Uterus (tissue), 2 donors: ENCODE data around the gene DNASE1L2.

Experiments used
- POLR2A ChIP-seq, 2 donors: fragments of 450-650 bp; IDR thresholded peaks; one replicate each; pipeline ENCODE4 v1.6.1; 2016; ENCODE audit warnings: antibody characterized with exemption in 2 of 2, mild to moderate bottlenecking in 1 of 2, moderate library complexity in 1 of 2
- TF ChIP-seq, protein P1 (sequence below), 4 experiments: fragments of 200-600 bp in 2 of 4; fragments of 450-650 bp in 2 of 4; sonication (generic) in 2 of 4; IDR thresholded peaks; one replicate each; pipeline ENCODE4 v1.5.1; 2016 to 2019; ENCODE audit warnings: antibody characterized with exemption in 4 of 4, mild to moderate bottlenecking in 2 of 4, moderate library complexity in 1 of 4

DNA sequence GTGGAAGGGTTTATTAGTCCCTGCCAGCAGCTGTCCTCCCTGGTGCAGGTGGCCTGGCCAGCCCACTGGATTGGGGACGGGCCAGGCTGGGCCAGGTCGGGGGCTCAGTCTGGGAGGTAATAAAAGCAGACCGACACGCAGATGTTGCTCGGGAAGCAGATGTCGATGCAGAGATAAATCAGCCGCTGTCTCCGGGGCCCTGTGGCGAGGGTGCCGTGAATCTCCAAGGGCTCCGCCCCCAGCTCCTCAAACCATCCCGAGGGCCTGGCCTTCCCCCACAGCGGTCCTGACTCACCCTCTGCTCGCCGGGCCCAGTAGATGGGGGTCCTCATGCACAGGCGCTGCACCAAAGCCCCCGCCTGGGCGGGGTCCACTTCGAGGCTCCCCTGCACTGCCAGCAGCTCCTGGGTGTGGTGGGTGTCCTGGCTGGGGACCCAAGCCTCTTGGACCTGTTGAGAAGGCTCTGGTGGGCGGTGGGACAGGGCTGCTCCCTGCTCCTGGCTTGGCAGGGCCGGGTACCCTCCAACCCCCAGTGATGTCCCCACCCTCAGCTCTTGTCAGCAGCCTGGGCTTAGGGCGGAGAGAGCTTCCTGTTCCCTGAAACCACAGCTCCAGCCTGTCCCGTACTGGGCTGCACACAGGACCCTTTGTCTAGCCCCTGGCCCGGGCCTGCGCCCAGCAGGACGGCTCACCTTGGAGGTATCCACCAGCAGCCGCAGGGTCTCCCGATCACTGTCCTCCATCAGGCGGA is 26.8 kb upstream of the DNASE1L2 start:
- TF ChIP-seq, protein P1, sequence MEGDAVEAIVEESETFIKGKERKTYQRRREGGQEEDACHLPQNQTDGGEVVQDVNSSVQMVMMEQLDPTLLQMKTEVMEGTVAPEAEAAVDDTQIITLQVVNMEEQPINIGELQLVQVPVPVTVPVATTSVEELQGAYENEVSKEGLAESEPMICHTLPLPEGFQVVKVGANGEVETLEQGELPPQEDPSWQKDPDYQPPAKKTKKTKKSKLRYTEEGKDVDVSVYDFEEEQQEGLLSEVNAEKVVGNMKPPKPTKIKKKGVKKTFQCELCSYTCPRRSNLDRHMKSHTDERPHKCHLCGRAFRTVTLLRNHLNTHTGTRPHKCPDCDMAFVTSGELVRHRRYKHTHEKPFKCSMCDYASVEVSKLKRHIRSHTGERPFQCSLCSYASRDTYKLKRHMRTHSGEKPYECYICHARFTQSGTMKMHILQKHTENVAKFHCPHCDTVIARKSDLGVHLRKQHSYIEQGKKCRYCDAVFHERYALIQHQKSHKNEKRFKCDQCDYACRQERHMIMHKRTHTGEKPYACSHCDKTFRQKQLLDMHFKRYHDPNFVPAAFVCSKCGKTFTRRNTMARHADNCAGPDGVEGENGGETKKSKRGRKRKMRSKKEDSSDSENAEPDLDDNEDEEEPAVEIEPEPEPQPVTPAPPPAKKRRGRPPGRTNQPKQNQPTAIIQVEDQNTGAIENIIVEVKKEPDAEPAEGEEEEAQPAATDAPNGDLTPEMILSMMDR (IDR thresholded peaks at IDR 0.05): no peak
- no peak for TF ChIP-seq POLR2A (IDR thresholded peaks at IDR 0.05)
